Limb (tissue), 2 donors: ENCODE measurements around the gene DIS3L2.
"Not testable (repeated sequence)": the region's sequence is repeated elsewhere in the genome, so short reads cannot be mapped to it uniquely, and the experiment has no call there.

ENCODE experiments used
- DNase-seq, 2 donors: peaks; one replicate each; pipeline ENCODE4 v3.0.0-alpha.2; 2016; ENCODE audit errors: extremely low spot score in 2 of 2

DIS3L2 gene

GRCh38 chr2:232006253-232006652, 44.7 kb downstream of the DIS3L2 start:
- DNase-seq, result no peak

GRCh38 chr2:232008907-232009638, 47.6 kb downstream of the DIS3L2 start:
- DNase-seq, result no peak

- no peak for DNase-seq
Measured at GRCh38 chr2:232009639-232010274, 48.2 kb downstream of the DIS3L2 start.

- peak; percentile 43 to 49 for DNase-seq
Measured at GRCh38 chr2:232013701-232014353, 52.3 kb downstream of the DIS3L2 start.

- DNase-seq, result no peak
Measured at GRCh38 chr2:232014681-232015080, 53.2 kb downstream of the DIS3L2 start.

- peak in 1 of 2 donors; percentile 84 for DNase-seq
Measured at GRCh38 chr2:232018181-232018580, 56.7 kb downstream of the DIS3L2 start.

- DNase-seq, result no peak
Measured at GRCh38 chr2:232022718-232023117, 61.2 kb downstream of the DIS3L2 start.

- peak in 1 of 2 donors; percentile 30 for DNase-seq
Measured at GRCh38 chr2:232023426-232023825, 61.9 kb downstream of the DIS3L2 start.

- DNase-seq, result peak in 1 of 2 donors; percentile 45
Measured at GRCh38 chr2:232024457-232024856, 62.9 kb downstream of the DIS3L2 start.

- no peak for DNase-seq
Measured at GRCh38 chr2:232026910-232027309, 65.4 kb downstream of the DIS3L2 start.

GRCh38 chr2:232027530-232027929, 66.0 kb downstream of the DIS3L2 start:
- no peak for DNase-seq

- DNase-seq, result no peak
Measured at GRCh38 chr2:232028071-232028470, 66.6 kb downstream of the DIS3L2 start.

- DNase-seq, result no peak
Measured at GRCh38 chr2:232028631-232029030, 67.1 kb downstream of the DIS3L2 start.

GRCh38 chr2:232029346-232029745, 67.8 kb downstream of the DIS3L2 start:
- DNase-seq, result no peak

- DNase-seq, result no peak
Measured at GRCh38 chr2:232030229-232030628, 68.7 kb downstream of the DIS3L2 start.

- not testable (repeated sequence) for DNase-seq
Measured at GRCh38 chr2:232035292-232035691, 73.8 kb downstream of the DIS3L2 start.

GRCh38 chr2:232036876-232037275, 75.4 kb downstream of the DIS3L2 start:
- DNase-seq, result not testable (repeated sequence)

GRCh38 chr2:232038251-232038880, 76.9 kb downstream of the DIS3L2 start:
- DNase-seq, result no peak

- DNase-seq, result no peak
Measured at GRCh38 chr2:232038881-232039485, 77.5 kb downstream of the DIS3L2 start.

GRCh38 chr2:232042911-232043574, 81.5 kb downstream of the DIS3L2 start:
- no peak for DNase-seq

GRCh38 chr2:232043966-232044365, 82.5 kb downstream of the DIS3L2 start:
- DNase-seq, result no peak
